HCT116 (cell line): Measurements from ENCODE around the gene CHAMP1. TPM values are rescaled to one million over a fixed set of nuclear protein-coding genes. Genes with fewer than 3 reads are reported as not detected.
"Not testable (repeated sequence)": the region's sequence is repeated elsewhere in the genome, so short reads cannot be mapped to it uniquely, and the experiment has no call there.

Experiments
- ATAC-seq: fragments of 200-7000 bp; cut with Tn5 transposase; 2 replicates; pipeline ENCODE4 v1.9.1; 2020; ENCODE audit warnings: mild to moderate bottlenecking, moderate library complexity
- BruUV-seq: library from RNA; stranded (reverse); fragments of 400-500 nt; replicated peaks from 2 replicates; lab custom pipeline; 2021; lab: Mats Ljungman, UMichigan
- CTCF ChIA-PET: fragments of 300-600 bp; sonication (Branson Sonifier 250); formaldehyde crosslinking; loops from one replicate; lab custom pipeline; 2021; ENCODE audit warnings: antibody characterized with exemption; lab: Charles Lee
- POLR2A ChIA-PET: fragments of 300-600, 350-600 bp; sonication (Branson Sonifier 250); formaldehyde crosslinking; loops from one replicate; lab custom pipeline; 2021; ENCODE audit warnings: antibody characterized with exemption; lab: Charles Lee
- RAD21 ChIA-PET, 2 experiments: fragments of 300-600 bp; sonication (Branson Sonifier 250); formaldehyde crosslinking; loops; one replicate each; lab custom pipeline; 2023; ENCODE audit warnings: low total read pairs in 2 of 2; ENCODE audit not compliant: uncharacterized antibody in 2 of 2, unreplicated experiment in 2 of 2, low non-redundant PET in 1 of 2; lab: Charles Lee
- DNase-seq: peaks from one replicate; pipeline ENCODE4 v3.0.0-alpha.2; 2010; ENCODE audit warnings: low read depth, low spot score
- H2AFZ ChIP-seq: fragments of 200-600 bp; shearing (Covaris generic), sonication (generic); 2 replicates; pipeline ENCODE4 v1.6.1; 2017; ENCODE audit warnings: low read depth, mixed run types, mixed read lengths, antibody characterized with exemption, low read length; ENCODE audit not compliant: poor library complexity, severe bottlenecking
- H3K27ac ChIP-seq: 2 replicates; pipeline ENCODE4 v1.5.1; 2012; ENCODE audit warnings: low read depth, low read length
- H3K27me3 ChIP-seq: fragments of 200-600 bp; sonication (generic); 2 replicates; pipeline ENCODE4 v1.6.1; 2016; ENCODE audit warnings: mixed run types, low read length, mixed read lengths; ENCODE audit not compliant: insufficient read depth
- H3K36me3 ChIP-seq, 2 experiments: fragments of 200-500 bp in 1 of 2; fragments of 200-600 bp in 1 of 2; sonication (Bioruptor generic) in 1 of 2; sonication (generic) in 1 of 2; 2 replicates each; pipeline versions ENCODE4 v1.5.1 to v1.6.1; 2014 to 2016; ENCODE audit warnings: low read length in 2 of 2, inconsistent platforms in 1 of 2, mixed read lengths in 1 of 2, mixed run types in 1 of 2; ENCODE audit not compliant: insufficient read depth in 2 of 2, control insufficient read depth in 1 of 2
- H3K4me1 ChIP-seq, 2 experiments: fragments of 200-600 bp in 1 of 2; sonication (generic) in 1 of 2; 2 replicates each; pipeline versions ENCODE4 v1.5.1 to v1.6.1; 2012 to 2017; ENCODE audit warnings: low read length in 2 of 2, inconsistent platforms in 1 of 2, mild to moderate bottlenecking in 1 of 2, mixed read lengths in 1 of 2, mixed run types in 1 of 2, moderate library complexity in 1 of 2; ENCODE audit not compliant: insufficient read depth in 2 of 2, control insufficient read depth in 1 of 2
- H3K4me2 ChIP-seq: fragments of 200-600 bp; sonication (generic); 2 replicates; pipeline ENCODE4 v1.6.1; 2017; ENCODE audit warnings: mixed run types, low read length, mixed read lengths
- H3K4me3 ChIP-seq, 2 experiments: fragments of 200-600 bp in 1 of 2; sonication (generic) in 1 of 2; replicated peaks in 1 of 2; 2 replicates each; pipeline ENCODE4 v1.5.1; 2011 to 2016; ENCODE audit warnings: low read length in 2 of 2, control low read depth in 1 of 2, low read depth in 1 of 2, mild to moderate bottlenecking in 1 of 2, mixed read lengths in 1 of 2, mixed run types in 1 of 2
- H3K79me2 ChIP-seq: fragments of 200-600 bp; sonication (generic); 2 replicates; pipeline ENCODE4 v1.6.1; 2017; ENCODE audit warnings: mild to moderate bottlenecking, mixed run types, low read length, moderate library complexity, mixed read lengths; ENCODE audit not compliant: insufficient read depth
- H3K9ac ChIP-seq: fragments of 200-600 bp; sonication (generic); 2 replicates; pipeline ENCODE4 v1.6.1; 2016; ENCODE audit warnings: low read length, mixed read lengths
- H3K9me2 ChIP-seq: fragments of 200-600 bp; sonication (generic), shearing (Covaris generic); 2 replicates; pipeline ENCODE4 v1.6.1; 2017; ENCODE audit warnings: mixed run types, mild to moderate bottlenecking, moderate library complexity; ENCODE audit not compliant: insufficient read depth
- H3K9me3 ChIP-seq, 2 experiments: fragments of 200-500 bp in 1 of 2; fragments of 200-600 bp in 1 of 2; sonication (Bioruptor generic) in 1 of 2; sonication (generic) in 1 of 2; 2 replicates each; pipeline ENCODE4 v1.6.1; 2014 to 2017; ENCODE audit warnings: low read length in 2 of 2, mixed read lengths in 2 of 2, inconsistent platforms in 1 of 2, low read depth in 1 of 2, mild to moderate bottlenecking in 1 of 2, mixed run types in 1 of 2, moderate library complexity in 1 of 2; ENCODE audit not compliant: control insufficient read depth in 1 of 2, insufficient read depth in 1 of 2
- H4K20me1 ChIP-seq: fragments of 200-600 bp; sonication (generic), shearing (Covaris generic); 2 replicates; pipeline ENCODE4 v1.6.1; 2017; ENCODE audit warnings: mixed run types, mild to moderate bottlenecking, moderate library complexity; ENCODE audit not compliant: insufficient read depth
- CEBPB ChIP-seq: IDR thresholded peaks from 2 replicates; pipeline ENCODE4 v1.6.1; 2012; ENCODE audit warnings: low read depth
- EZH2phosphoT487 ChIP-seq: fragments of 200-600 bp; IDR thresholded peaks from 2 replicates; pipeline ENCODE4 v1.6.1; 2018; ENCODE audit warnings: antibody characterized with exemption, borderline replicate concordance
- FOSL1 ChIP-seq: IDR thresholded peaks from 2 replicates; pipeline ENCODE4 v1.6.1; 2012; ENCODE audit warnings: low read depth
- JUND ChIP-seq: IDR thresholded peaks from 2 replicates; pipeline ENCODE4 v1.6.1; 2012
- POLR2AphosphoS5 ChIP-seq: IDR thresholded peaks from 2 replicates; pipeline ENCODE4 v1.6.1; 2011; ENCODE audit warnings: mild to moderate bottlenecking, low read depth, low read length, moderate library complexity
- SRF ChIP-seq: IDR thresholded peaks from 2 replicates; pipeline ENCODE4 v1.6.1; 2012; ENCODE audit warnings: low read depth
- ZFX ChIP-seq: fragments of 450-650 bp; IDR thresholded peaks from 2 replicates; pipeline ENCODE4 v1.6.1; 2017
- intact Hi-C: fragments of 100-400 bp; cut with micrococcal nuclease; formaldehyde crosslinking; loops from 2 replicates; pipeline ENCODE4 v1.10.0; 2022
- total RNA-seq: library from RNA; stranded (reverse); gene quantifications from one replicate; pipeline ENCODE4 v1.2.1, GENCODE V29; 2021; ENCODE audit not compliant: unreplicated experiment
- TF ChIP-seq, protein P1 (sequence below): IDR thresholded peaks from 2 replicates; pipeline ENCODE4 v1.6.1; 2012; ENCODE audit warnings: low read depth
- TF ChIP-seq, protein P2 (sequence below): IDR thresholded peaks from 2 replicates; pipeline ENCODE4 v1.6.1; 2011; ENCODE audit warnings: mild to moderate bottlenecking, low read length, moderate library complexity; ENCODE audit not compliant: insufficient replicate concordance; ENCODE audit errors: extremely low read depth
- TF ChIP-seq, protein P3 (sequence below), 3 experiments: fragments of 200-600 bp in 1 of 3; sonication (generic) in 1 of 3; IDR thresholded peaks in 2 of 3; conservative IDR thresholded peaks in 1 of 3; 2 replicates each; pipeline ENCODE4 v1.5.1; 2012 to 2017; ENCODE audit warnings: low read depth in 2 of 3, low read length in 2 of 3, antibody characterized with exemption in 1 of 3, borderline replicate concordance in 1 of 3, control low read depth in 1 of 3, mild to moderate bottlenecking in 1 of 3, mixed read lengths in 1 of 3, mixed run types in 1 of 3, moderate library complexity in 1 of 3; ENCODE audit not compliant: insufficient read depth in 1 of 3
- TF ChIP-seq, protein P4 (sequence below): IDR thresholded peaks from 2 replicates; pipeline ENCODE4 v1.6.1; 2012

CHAMP1 gene
- total RNA-seq, 1 experiment from 2014 or later: 31.5 TPM

DNA sequence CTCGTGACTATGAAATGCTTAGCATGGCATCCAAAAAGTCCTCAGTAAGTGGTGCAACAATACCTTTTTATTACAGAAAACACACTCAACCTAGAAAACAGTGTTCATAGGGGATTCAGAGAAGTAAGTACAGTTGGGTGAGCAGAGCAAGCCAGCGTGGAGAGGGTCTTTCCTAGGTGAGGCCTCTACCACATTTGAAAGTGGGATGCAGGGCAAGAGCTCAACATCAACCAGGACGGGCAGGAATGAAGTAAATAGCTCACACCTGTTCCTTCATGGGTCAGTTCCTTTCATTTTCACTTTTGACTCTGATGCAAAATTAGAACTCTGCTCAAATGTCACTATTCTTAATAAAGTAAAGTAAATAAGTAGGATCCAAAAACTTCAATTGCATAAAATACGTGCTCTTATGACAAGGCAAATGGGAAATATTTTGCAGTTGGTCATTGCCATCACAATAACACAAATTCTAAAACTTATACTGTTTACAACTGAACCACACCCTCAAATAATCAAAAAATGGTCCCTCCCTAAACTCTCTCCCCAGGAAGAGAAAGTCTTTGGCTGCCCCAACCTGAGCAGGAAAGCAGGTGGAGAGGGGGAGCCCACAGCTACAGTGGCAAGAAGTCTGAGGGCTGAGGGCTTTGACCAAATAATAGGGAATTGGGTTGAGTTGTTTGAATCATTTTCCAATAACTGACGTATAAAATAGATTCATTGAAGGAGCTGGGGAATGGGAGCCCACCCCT is 20.2 kb downstream of the CHAMP1 start:
- H3K9me3 ChIP-seq: no peaks in the 10 kb centered on the region
- intact Hi-C loops: no loop called here
- no peak overlapping the region for H3K27ac ChIP-seq
- H3K9ac ChIP-seq: no peak overlapping the region
- peaks cover 0 to 2% of the 10 kb centered on the region in 2 experiments; a peak in 1 of 4 replicates for H3K4me1 ChIP-seq
- H3K36me3 ChIP-seq: no peaks in the 10 kb centered on the region
- RAD21 ChIA-PET: no interaction called here
- TF ChIP-seq CEBPB (no peak), SRF (no peak), JUND (no peak), POLR2AphosphoS5 (no peak), ZFX (no peak), EZH2phosphoT487 (no peak), FOSL1 (no peak)
- TF ChIP-seq, protein P1, sequence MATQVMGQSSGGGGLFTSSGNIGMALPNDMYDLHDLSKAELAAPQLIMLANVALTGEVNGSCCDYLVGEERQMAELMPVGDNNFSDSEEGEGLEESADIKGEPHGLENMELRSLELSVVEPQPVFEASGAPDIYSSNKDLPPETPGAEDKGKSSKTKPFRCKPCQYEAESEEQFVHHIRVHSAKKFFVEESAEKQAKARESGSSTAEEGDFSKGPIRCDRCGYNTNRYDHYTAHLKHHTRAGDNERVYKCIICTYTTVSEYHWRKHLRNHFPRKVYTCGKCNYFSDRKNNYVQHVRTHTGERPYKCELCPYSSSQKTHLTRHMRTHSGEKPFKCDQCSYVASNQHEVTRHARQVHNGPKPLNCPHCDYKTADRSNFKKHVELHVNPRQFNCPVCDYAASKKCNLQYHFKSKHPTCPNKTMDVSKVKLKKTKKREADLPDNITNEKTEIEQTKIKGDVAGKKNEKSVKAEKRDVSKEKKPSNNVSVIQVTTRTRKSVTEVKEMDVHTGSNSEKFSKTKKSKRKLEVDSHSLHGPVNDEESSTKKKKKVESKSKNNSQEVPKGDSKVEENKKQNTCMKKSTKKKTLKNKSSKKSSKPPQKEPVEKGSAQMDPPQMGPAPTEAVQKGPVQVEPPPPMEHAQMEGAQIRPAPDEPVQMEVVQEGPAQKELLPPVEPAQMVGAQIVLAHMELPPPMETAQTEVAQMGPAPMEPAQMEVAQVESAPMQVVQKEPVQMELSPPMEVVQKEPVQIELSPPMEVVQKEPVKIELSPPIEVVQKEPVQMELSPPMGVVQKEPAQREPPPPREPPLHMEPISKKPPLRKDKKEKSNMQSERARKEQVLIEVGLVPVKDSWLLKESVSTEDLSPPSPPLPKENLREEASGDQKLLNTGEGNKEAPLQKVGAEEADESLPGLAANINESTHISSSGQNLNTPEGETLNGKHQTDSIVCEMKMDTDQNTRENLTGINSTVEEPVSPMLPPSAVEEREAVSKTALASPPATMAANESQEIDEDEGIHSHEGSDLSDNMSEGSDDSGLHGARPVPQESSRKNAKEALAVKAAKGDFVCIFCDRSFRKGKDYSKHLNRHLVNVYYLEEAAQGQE: no peak
- TF ChIP-seq, protein P2, sequence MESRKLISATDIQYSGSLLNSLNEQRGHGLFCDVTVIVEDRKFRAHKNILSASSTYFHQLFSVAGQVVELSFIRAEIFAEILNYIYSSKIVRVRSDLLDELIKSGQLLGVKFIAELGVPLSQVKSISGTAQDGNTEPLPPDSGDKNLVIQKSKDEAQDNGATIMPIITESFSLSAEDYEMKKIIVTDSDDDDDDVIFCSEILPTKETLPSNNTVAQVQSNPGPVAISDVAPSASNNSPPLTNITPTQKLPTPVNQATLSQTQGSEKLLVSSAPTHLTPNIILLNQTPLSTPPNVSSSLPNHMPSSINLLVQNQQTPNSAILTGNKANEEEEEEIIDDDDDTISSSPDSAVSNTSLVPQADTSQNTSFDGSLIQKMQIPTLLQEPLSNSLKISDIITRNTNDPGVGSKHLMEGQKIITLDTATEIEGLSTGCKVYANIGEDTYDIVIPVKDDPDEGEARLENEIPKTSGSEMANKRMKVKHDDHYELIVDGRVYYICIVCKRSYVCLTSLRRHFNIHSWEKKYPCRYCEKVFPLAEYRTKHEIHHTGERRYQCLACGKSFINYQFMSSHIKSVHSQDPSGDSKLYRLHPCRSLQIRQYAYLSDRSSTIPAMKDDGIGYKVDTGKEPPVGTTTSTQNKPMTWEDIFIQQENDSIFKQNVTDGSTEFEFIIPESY: no peak
- TF ChIP-seq, protein P3, sequence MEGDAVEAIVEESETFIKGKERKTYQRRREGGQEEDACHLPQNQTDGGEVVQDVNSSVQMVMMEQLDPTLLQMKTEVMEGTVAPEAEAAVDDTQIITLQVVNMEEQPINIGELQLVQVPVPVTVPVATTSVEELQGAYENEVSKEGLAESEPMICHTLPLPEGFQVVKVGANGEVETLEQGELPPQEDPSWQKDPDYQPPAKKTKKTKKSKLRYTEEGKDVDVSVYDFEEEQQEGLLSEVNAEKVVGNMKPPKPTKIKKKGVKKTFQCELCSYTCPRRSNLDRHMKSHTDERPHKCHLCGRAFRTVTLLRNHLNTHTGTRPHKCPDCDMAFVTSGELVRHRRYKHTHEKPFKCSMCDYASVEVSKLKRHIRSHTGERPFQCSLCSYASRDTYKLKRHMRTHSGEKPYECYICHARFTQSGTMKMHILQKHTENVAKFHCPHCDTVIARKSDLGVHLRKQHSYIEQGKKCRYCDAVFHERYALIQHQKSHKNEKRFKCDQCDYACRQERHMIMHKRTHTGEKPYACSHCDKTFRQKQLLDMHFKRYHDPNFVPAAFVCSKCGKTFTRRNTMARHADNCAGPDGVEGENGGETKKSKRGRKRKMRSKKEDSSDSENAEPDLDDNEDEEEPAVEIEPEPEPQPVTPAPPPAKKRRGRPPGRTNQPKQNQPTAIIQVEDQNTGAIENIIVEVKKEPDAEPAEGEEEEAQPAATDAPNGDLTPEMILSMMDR (IDR thresholded peaks at IDR 0.05 in 2 of 3, conservative IDR thresholded peaks at IDR 0.05 in 1 of 3; ENCODE audit: borderline replicate concordance in 1 of 3, insufficient read depth in 1 of 3, low read depth in 2 of 3, low read length in 2 of 3): no peak
- TF ChIP-seq, protein P4, sequence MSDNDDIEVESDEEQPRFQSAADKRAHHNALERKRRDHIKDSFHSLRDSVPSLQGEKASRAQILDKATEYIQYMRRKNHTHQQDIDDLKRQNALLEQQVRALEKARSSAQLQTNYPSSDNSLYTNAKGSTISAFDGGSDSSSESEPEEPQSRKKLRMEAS: no peak
- POLR2A ChIA-PET: no interaction called here
- no peaks in the 10 kb centered on the region for H3K27me3 ChIP-seq
- no peaks in the 10 kb centered on the region for H4K20me1 ChIP-seq
- H3K9me2 ChIP-seq: no peaks in the 10 kb centered on the region
- H3K4me2 ChIP-seq: no peak overlapping the region
- ATAC-seq: no peak
- no peak overlapping the region for H2AFZ ChIP-seq
- H3K79me2 ChIP-seq: no peaks in the 10 kb centered on the region
- no peak overlapping the region for H3K4me3 ChIP-seq
- CTCF ChIA-PET: no interaction called here
- DNase-seq: no peak
- no TSS peak for BruUV-seq

DNA sequence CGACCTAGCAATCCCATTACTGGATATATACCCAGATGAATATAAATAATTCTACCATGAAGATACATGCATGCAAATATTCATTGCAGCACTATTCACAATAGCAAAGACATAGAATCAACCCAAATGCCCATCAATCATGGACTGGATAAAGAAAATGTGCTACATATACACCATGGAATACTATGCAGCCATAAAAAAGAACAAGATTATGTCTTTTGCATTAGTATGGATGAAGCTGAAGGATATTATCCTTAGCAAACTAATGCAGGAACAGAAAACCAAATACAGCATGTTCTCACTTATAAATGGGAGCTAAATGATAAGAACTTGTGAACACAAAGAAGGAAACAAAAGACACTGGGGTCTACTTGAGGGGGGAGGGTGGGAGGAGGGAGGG is 22.2 kb downstream of the CHAMP1 start:
- CTCF ChIA-PET, BruUV-seq, RAD21 ChIA-PET: not testable (repeated sequence)

More for the DNA sequence above, 22.2 kb downstream of the CHAMP1 start:
- H3K4me2 ChIP-seq, H3K9me2 ChIP-seq, POLR2A ChIA-PET, H3K9ac ChIP-seq, H3K4me3 ChIP-seq, ATAC-seq, H3K27ac ChIP-seq, H3K36me3 ChIP-seq, H3K9me3 ChIP-seq, H3K79me2 ChIP-seq, DNase-seq, H2AFZ ChIP-seq, H4K20me1 ChIP-seq, intact Hi-C loops, H3K27me3 ChIP-seq: not testable (repeated sequence)
- peaks cover 0 to 10% of the 10 kb centered on the region in 2 experiments; a peak in 1 of 4 replicates for H3K4me1 ChIP-seq
